ENCODE data around the gene VCL.

- TF ChIP-seq POLR2A (IDR thresholded peaks at IDR 0.05; ENCODE audit: control extremely low read depth in 1 of 2, low read depth in 2 of 2, low read length in 2 of 2) = no peak
- no peak for TF ChIP-seq MAX (IDR thresholded peaks at IDR 0.05)
- no peak for TF ChIP-seq USF2 (IDR thresholded peaks at IDR 0.05; ENCODE audit: low read length)
Observed at GRCh38 chr10:74160013-74160412, 162.1 kb downstream of the VCL start.

Data from H1 (cell line).